OCI-LY7 (cell line): ENCODE measurements around the gene NTMT1. TPM values are rescaled to one million over a fixed set of nuclear protein-coding genes. Genes with fewer than 3 reads are reported as not detected.

Source experiments
- BruUV-seq: library from RNA; stranded (reverse); fragments of 400-500 nt; replicated peaks from 2 replicates; lab custom pipeline; 2021; lab: Mats Ljungman, UMichigan
- CTCF ChIA-PET: fragments of 300-600 bp; sonication (Branson Sonifier 250); formaldehyde crosslinking; loops from one replicate; lab custom pipeline; 2022; ENCODE audit warnings: antibody characterized with exemption; ENCODE audit not compliant: unreplicated experiment; lab: Charles Lee
- POLR2A ChIA-PET: fragments of 300-600 bp; sonication (Branson Sonifier 250); formaldehyde crosslinking; loops from one replicate; lab custom pipeline; 2022; ENCODE audit warnings: antibody characterized with exemption; lab: Charles Lee
- DNase-seq: peaks from one replicate; pipeline ENCODE4 v3.0.0-alpha.2; 2015; ENCODE audit warnings: low spot score
- H2AFZ ChIP-seq: fragments of 200-600 bp; sonication (generic), shearing (Covaris generic); 2 replicates; pipeline ENCODE4 v1.6.1; 2014; ENCODE audit warnings: mild to moderate bottlenecking, antibody characterized with exemption, low read length, moderate library complexity
- H3K27ac ChIP-seq: fragments of 200-600 bp; sonication (generic); 2 replicates; pipeline ENCODE4 v1.5.1; 2014; ENCODE audit warnings: mixed run types, low read depth, mild to moderate bottlenecking, moderate library complexity, low read length, inconsistent platforms; ENCODE audit not compliant: poor library complexity, severe bottlenecking
- H3K36me3 ChIP-seq: fragments of 200-600 bp; sonication (generic); 2 replicates; pipeline ENCODE4 v1.6.1; 2014; ENCODE audit warnings: mild to moderate bottlenecking, antibody characterized with exemption, low read length, moderate library complexity, mixed read lengths; ENCODE audit not compliant: insufficient read depth
- H3K4me1 ChIP-seq: fragments of 200-600 bp; sonication (generic); 2 replicates; pipeline ENCODE4 v1.5.1; 2014; ENCODE audit warnings: mild to moderate bottlenecking, low read length; ENCODE audit not compliant: insufficient read depth, poor library complexity, severe bottlenecking
- H3K4me2 ChIP-seq: fragments of 200-600 bp; sonication (generic); 2 replicates; pipeline ENCODE4 v1.6.1; 2014; ENCODE audit warnings: mild to moderate bottlenecking, low read length
- H3K4me3 ChIP-seq: fragments of 200-600 bp; sonication (generic); 2 replicates; pipeline ENCODE4 v1.5.1; 2014; ENCODE audit warnings: mild to moderate bottlenecking, low read depth, low read length; ENCODE audit not compliant: poor library complexity, severe bottlenecking
- H3K79me2 ChIP-seq: fragments of 200-600 bp; sonication (generic); 2 replicates; pipeline ENCODE4 v1.6.1; 2016; ENCODE audit warnings: low read depth, mild to moderate bottlenecking, low read length, moderate library complexity, mixed read lengths; ENCODE audit not compliant: insufficient read depth
- H3K9me2 ChIP-seq: fragments of 200-600 bp; sonication (generic); 2 replicates; pipeline ENCODE4 v1.6.1; 2016; ENCODE audit warnings: mild to moderate bottlenecking, low read length, mixed read lengths; ENCODE audit not compliant: insufficient read depth
- H3K9me3 ChIP-seq: fragments of 200-600 bp; sonication (generic); 2 replicates; pipeline ENCODE4 v1.6.1; 2014; ENCODE audit warnings: mild to moderate bottlenecking, mixed run types, low read length, mixed read lengths
- H4K20me1 ChIP-seq: fragments of 200-600 bp; sonication (generic); 2 replicates; pipeline ENCODE4 v1.6.1; 2014; ENCODE audit warnings: mild to moderate bottlenecking, antibody characterized with exemption, low read length, moderate library complexity, mixed read lengths; ENCODE audit not compliant: insufficient read depth
- EZH2phosphoT487 ChIP-seq: fragments of 200-600 bp; sonication (generic); IDR thresholded peaks from 2 replicates; pipeline ENCODE4 v1.6.1; 2018; ENCODE audit warnings: low read depth, borderline replicate concordance, mild to moderate bottlenecking, mixed run types, antibody characterized with exemption, low read length, moderate library complexity, mixed read lengths
- intact Hi-C: fragments of 100-400 bp; cut with micrococcal nuclease; formaldehyde crosslinking; loops from one replicate; pipeline ENCODE4 v1.10.0; 2022; ENCODE audit not compliant: unreplicated experiment
- total RNA-seq, 2 experiments: library from RNA; depleted of rRNA in 1 of 2; stranded (reverse); fragments of >200 nt in 1 of 2; shearing (Covaris generic) in 1 of 2; gene quantifications; 2 replicates each; pipeline ENCODE4 v1.2.3, GENCODE V29; 2014 to 2022
- TF ChIP-seq, protein P1 (sequence below): fragments of 200-600 bp; sonication (generic); conservative IDR thresholded peaks from 2 replicates; pipeline ENCODE4 v1.5.1; 2014; ENCODE audit warnings: mild to moderate bottlenecking, antibody characterized with exemption, low read length, moderate library complexity, mixed read lengths

NTMT1 gene
- total RNA-seq, 2 experiments from 2014 or later, result 46.6 to 59.8 TPM

DNA sequence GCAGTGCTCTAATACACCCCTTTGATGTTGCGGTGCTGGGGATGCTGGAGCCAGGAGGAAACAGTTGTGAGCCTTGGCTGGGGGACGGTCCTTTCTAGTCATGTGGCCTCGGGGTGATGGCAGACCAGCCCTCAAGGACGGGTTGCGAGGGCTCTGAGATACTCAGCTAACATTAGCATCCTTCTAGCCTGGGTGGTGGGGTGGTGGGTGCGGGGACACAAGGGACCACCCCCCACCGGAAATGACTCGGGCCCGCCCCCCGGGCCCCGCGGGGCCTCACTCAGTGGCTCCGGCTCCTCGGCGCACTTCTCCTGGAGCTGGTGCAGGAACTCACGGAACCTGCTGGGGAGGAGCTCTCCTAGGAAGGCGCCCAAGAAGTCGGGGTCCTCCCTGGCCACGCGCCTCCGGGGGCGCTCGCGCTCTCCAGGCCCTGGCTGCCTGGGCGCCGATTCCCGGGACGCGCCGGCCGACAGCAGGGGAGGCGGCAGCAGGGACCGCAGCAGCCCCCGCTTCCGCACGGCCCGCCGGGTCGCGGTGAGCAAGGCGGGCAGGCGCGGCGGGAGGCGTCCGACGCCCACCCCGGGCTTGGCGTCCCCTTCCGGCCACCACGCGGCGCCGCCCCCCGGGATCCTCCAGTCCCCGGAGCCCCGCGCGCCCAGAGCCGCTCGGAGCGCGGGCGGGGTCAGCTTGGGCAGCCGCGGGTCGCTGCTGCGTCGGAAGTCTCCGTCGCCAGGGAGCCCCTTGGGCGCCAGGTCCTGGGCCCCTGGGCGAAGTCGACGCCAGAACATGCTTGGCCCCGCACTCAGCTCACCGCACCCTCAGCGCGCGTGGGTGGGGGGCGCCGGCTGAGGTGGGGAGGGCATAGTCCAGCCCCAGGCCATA, 5.9 kb upstream of the NTMT1 start:
- no peak for DNase-seq
- intact Hi-C loops, result no loop called here
- Histone ChIP-seq H3K36me3 (no peaks in the 10 kb centered on the region), H3K79me2 (no peaks in the 10 kb centered on the region), H3K4me2 (no peak overlapping the region), H3K4me3 (no peak overlapping the region), H3K27ac (no peak overlapping the region), H3K9me2 (no peaks in the 10 kb centered on the region), H3K9me3 (no peaks in the 10 kb centered on the region), H4K20me1 (no peaks in the 10 kb centered on the region), H2AFZ (no peak overlapping the region), H3K4me1 (peaks cover 13% of the 10 kb centered on the region)
- POLR2A ChIA-PET, result no interaction called here
- TF ChIP-seq, protein P1, sequence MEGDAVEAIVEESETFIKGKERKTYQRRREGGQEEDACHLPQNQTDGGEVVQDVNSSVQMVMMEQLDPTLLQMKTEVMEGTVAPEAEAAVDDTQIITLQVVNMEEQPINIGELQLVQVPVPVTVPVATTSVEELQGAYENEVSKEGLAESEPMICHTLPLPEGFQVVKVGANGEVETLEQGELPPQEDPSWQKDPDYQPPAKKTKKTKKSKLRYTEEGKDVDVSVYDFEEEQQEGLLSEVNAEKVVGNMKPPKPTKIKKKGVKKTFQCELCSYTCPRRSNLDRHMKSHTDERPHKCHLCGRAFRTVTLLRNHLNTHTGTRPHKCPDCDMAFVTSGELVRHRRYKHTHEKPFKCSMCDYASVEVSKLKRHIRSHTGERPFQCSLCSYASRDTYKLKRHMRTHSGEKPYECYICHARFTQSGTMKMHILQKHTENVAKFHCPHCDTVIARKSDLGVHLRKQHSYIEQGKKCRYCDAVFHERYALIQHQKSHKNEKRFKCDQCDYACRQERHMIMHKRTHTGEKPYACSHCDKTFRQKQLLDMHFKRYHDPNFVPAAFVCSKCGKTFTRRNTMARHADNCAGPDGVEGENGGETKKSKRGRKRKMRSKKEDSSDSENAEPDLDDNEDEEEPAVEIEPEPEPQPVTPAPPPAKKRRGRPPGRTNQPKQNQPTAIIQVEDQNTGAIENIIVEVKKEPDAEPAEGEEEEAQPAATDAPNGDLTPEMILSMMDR, result no peak
- TF ChIP-seq EZH2phosphoT487, result no peak
- CTCF ChIA-PET, result no interaction called here
- no TSS peak for BruUV-seq

DNA sequence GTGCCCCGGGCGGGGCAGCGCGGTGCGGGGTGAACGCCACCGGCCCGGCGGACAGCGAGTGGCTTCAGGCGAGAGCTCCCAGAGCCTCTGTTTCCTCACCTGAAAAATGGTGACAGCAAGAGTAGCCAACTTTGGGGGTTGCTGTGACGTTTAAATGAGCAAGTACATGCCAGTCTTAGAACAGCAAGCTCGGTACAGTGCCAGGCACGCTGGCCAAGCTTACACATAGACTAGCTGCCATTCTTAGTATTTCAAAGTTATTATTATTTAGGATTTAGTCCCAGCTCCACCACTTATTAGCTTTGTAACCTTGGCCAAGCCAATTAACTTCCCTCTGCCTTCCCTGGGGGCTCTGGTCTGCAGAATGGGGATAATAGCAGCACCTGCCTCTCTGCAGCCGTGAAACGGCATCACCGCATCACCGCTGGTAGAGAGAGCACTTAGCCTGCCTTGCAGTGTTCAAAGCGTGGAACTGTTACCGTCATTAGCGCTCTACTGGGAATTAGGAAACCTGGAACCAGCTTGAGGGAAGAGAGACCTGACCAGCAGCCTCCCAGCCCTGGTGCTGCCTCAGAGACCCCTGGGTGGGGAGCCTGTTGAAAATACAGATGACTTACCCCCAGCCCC, 5.2 kb upstream of the NTMT1 start, which contains the start of gene C9orf50:
Gene C9orf50, minus strand, starts transcription at position 433 of the 627 bp plus-strand sequence. CDS start 527 bp downstream, outside the sequence.
- H3K4me3 ChIP-seq, result no peak within 1 kb of the TSS
- ChIA-PET POLR2A (no interaction called here), CTCF (interaction anchor here (0.6 kb wide), 1 partner anchor 160 kb away, joined by 4 read pairs; no protein-coding TSS in a partner anchor)
- no peak for DNase-seq
- no peaks in the 10 kb centered on the region for H3K36me3 ChIP-seq
- no peaks in the 10 kb centered on the region for H3K79me2 ChIP-seq
- no peak within 1 kb of the TSS for H3K4me2 ChIP-seq
- BruUV-seq, result no TSS peak
- intact Hi-C loops, result no loop called here
- TF ChIP-seq EZH2phosphoT487, result no peak
- TF ChIP-seq, protein P1, result no peak
- H2AFZ ChIP-seq, result no peak within 1 kb of the TSS
- peaks cover 19% of the 10 kb centered on the region for H3K4me1 ChIP-seq
- no peak within 1 kb of the TSS for H3K27ac ChIP-seq
- H4K20me1 ChIP-seq, result no peaks in the 10 kb centered on the region
- no peaks in the 10 kb centered on the region for H3K9me2 ChIP-seq
- no peaks in the 10 kb centered on the region for H3K9me3 ChIP-seq
